Tibial nerve (tissue), 4 donors: ENCODE results near the gene EDN3.

Experiments used
- CTCF ChIP-seq, 5 experiments: fragments of 200-600 bp in 3 of 5; fragments of 450-650 bp in 2 of 5; sonication (generic) in 3 of 5; IDR thresholded peaks; one replicate each; pipeline ENCODE4 v1.5.1; 2016 to 2019; ENCODE audit warnings: antibody characterized with exemption in 5 of 5, mild to moderate bottlenecking in 3 of 5, moderate library complexity in 2 of 5
- EP300 ChIP-seq, 2 donors: sonication (generic); formaldehyde crosslinking; IDR thresholded peaks; one replicate each; pipeline ENCODE4 v1.6.1; 2017; ENCODE audit warnings: antibody characterized with exemption in 2 of 2, mild to moderate bottlenecking in 1 of 2
- POLR2A ChIP-seq, 2 donors: fragments of 450-650 bp; IDR thresholded peaks; one replicate each; pipeline ENCODE4 v1.6.1; 2017; ENCODE audit warnings: antibody characterized with exemption in 2 of 2, mild to moderate bottlenecking in 2 of 2, moderate library complexity in 2 of 2

DNA sequence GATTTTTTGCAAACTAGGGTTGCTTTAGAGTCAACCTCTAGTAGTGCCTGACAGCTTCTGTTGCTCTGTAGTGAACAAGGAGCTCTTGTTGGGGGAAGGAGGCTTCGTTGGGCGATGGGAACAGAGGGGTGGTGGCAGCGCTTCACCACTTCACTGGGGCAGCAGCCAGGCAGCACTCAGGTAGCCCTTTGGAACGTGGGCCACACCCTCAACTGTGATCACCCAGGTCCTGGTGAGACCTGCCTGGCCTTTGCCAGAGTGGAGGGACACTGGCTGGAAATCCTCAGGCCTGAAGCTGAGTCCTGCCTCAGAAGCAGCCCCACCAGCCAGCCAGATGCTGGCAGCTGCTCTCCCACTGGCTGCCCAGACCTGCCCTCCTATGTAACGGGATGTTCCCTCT, 10.4 kb upstream of the EDN3 start:
- TF ChIP-seq CTCF (IDR thresholded peaks at IDR 0.05) (no peak), POLR2A (IDR thresholded peaks at IDR 0.05) (no peak), EP300 (IDR thresholded peaks at IDR 0.05) (no peak)
